SKM-1 treated with dmso at 0.1 percent for 144 hours (cell line): ENCODE data around the gene PPT2.
A peak's percentile ranks its signal among the peaks of the same experiment; 100 is the strongest.

Source experiments
- DNase-seq: peaks from one replicate; lab custom pipeline; 2025; ENCODE audit not compliant: unreplicated experiment; lab: John Stamatoyannopoulos, UW

PPT2 gene, protein sequence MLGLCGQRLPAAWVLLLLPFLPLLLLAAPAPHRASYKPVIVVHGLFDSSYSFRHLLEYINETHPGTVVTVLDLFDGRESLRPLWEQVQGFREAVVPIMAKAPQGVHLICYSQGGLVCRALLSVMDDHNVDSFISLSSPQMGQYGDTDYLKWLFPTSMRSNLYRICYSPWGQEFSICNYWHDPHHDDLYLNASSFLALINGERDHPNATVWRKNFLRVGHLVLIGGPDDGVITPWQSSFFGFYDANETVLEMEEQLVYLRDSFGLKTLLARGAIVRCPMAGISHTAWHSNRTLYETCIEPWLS

DNA sequence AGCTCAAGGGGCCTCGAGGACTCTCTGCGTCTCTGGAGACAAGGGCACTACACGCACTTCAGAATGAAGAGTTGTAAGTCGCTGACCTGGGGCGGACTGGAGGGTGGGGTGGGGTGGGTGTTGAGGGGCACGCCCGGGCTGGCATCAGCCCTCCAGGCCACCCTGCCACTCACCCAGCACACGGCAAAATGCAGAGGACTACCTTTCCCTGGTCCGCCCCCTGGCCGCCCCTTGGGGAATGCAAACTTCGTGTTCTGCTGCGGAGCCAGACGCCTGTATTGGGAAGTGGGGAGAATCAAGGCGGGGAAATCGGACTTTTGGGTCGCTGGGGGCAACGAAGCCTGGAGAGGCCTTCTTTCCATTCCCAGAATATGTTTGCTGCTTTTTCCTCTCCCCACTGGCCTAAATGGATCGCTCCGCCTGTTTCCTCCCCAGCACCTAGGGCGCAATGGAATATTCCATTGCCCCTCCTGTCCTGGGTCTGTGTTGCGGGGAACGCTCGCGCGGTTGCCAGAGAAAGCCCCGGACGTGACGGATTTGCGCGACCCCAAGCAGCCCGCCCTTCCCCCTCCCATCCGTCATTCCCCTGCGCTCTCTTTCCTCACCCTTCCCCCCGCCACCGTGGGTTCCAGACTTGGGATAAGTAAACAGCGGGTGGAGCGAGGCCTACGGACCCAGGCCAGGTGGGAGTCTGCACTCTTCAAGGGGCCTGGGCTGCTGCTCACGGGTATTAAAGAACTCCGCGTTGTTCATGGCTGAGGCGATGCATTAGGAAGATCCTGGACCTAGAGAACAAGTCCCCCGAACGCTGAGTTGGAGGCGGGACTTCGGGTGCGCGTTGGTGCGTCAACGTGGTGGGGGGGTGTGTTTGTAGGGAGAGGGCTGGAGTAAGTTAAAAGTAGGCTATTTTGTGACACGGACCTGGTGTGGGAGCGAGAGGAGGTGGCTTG, at the start of gene PPT2:
TSS of gene PPT2 (plus strand) at position 578 of the 950 bp plus-strand sequence. CDS start 454 bp downstream, outside the sequence.
- peak; percentile 40 for DNase-seq

DNA sequence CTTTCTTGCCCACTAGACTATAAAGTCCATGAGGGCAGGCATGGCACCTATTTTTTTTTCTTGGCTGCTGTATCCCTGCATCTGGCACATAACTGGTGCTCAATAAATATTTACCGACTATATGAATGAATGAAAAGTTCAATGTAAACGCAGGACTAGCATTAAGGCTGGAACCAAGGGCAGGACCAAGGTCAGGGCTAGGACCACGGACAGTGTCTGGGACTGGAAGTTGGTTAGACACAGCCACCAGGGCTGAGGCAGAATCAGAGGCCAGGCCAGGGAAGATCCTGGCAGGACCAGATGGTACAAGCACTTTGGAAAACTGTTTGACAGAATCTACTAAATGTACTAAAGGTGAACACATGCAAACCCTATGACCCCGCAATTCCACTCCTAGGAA, 48.5 kb upstream of the PPT2 start:
- no peak for DNase-seq

DNA sequence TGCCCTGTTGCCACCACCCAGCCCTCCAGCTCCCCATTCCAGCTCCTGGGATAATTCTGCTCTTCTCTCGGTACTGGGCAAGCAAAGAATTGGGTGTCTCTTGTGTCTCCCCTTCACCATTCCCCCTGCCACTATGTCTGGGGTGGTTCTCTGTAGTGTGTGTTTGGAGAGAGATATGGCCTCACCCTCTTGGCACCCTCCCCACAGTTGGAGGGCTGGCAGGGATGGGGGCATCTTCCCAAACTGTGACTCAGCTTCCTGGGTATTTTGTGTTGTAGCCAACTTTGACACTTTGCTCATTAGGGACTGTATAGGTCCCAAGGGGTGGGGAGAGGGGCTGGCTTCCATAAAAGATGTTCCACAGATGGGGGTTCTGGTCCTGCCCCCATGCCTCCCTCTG, 46.5 kb upstream of the PPT2 start:
- no peak for DNase-seq

DNA sequence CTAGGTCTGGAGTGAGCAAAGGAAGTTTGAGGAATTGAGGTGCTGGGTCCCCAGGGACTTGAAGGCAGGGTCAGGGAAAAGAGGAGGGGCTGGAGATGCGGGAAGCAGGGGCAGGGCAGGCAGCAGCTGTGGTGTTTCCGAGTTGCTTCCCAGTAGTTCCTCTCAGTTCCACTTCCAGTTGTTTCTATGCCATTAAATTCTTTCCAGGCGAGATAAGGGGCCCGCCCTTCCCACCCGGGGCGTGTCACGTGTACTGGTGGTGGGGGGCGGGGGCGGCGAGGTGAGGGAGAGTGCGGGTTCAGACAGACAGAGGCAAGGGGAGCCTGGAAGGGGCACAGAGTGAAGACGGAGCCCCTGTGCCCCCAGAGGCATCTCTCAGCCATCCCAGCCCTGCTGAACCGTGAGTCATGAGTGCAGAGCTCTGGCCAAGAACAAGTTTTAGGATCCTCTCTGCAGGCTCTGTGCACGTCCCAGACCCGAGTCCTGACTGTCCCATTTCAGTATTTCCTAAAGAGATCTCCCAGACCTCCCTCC, 45.8 kb upstream of the PPT2 start:
- no peak for DNase-seq

DNA sequence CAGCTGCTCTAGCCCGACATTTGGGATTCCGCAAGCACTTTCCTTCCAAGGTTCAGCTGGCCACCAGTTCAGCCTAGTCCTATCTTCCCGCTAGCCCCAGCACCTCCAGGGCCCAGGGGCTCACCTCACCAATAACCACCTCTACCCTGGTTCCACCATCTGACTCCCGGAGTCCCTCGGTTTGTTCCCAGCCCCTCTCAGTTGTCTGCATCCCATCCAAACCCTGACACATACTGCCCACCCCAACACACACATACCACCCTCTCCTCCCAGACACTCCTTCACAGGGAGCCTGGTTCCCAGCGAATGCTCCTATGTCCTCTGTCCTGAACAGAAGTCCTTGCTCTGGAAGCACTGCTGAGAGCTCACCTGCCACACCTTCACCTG, 45.2 kb upstream of the PPT2 start:
- no peak for DNase-seq

DNA sequence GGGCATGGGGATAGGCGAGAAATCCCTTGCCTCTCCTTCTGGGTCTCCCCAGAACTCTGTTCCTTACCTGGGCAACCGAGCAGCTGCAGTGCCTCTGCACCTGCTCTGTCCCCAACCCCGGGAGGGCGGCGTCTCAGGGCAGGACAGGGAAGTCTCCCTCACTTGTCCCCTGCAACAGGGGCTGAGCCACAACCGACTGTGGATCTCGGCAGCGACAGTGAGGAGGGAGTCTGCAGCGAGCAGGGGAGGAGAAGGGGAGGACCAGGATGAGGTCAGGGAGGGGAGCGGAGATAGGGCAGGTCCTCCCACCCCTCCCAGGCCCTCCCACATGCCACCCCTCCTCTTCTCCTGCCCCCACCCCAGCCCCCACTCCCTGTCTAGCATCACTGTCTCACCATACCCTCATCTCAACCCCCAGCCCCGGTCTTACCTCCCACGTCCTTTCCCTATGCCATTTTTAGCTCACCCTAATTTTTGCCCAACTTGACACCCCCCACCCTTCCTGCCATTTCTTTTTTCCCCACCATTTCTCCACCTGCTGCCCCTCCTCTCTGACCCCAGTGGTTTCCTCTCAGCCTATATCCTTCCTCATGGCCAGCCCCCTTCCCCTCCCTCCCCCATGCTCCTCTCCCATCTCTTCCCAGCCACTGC, 44.7 kb upstream of the PPT2 start, which contains the start of gene TNXB:
TSS of gene TNXB (minus strand) at position 225 of the 651 bp plus-strand sequence. CDS start 11,140 bp downstream, outside the sequence.
- DNase-seq = no peak

DNA sequence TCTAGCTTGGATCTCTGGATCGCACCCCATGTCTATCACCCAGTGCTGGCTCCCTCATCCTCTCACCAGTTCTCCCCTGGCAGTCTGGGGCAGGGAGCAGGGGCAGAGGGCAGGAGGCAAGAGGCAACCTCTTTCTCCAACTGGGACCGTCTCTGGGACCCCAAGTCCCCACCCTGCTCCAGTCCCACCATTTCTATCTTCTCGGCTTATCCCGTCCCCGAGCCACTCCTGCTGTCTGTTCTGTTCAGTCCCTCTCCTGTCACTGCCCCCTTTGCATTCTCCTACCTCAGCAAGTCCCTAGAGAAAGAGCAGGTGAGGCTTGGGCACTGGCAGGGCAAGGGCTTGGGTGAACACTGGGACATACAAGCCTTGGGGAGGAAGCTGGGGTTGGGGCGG, 44.2 kb upstream of the PPT2 start:
- DNase-seq = no peak

DNA sequence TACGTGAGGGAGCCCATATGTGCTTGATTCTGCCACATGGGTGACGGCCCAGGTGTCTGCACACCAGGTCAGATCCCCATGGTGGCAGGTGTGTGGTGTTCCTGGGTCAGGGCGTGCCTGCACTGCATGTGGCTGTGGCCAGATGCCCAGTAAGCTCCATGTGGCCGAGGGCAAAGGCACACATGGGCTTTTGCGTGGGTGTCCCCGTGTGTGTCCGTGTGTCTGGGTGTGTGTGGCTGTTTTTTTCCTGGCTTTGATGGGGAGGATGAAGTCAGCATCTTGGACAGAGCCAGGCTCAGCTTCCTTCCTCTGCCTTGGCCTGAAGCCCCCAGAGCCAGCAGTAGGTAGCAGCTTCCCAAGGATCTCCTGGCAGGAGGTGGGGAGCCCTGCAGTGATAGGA, 43.3 kb upstream of the PPT2 start:
- DNase-seq = no peak

DNA sequence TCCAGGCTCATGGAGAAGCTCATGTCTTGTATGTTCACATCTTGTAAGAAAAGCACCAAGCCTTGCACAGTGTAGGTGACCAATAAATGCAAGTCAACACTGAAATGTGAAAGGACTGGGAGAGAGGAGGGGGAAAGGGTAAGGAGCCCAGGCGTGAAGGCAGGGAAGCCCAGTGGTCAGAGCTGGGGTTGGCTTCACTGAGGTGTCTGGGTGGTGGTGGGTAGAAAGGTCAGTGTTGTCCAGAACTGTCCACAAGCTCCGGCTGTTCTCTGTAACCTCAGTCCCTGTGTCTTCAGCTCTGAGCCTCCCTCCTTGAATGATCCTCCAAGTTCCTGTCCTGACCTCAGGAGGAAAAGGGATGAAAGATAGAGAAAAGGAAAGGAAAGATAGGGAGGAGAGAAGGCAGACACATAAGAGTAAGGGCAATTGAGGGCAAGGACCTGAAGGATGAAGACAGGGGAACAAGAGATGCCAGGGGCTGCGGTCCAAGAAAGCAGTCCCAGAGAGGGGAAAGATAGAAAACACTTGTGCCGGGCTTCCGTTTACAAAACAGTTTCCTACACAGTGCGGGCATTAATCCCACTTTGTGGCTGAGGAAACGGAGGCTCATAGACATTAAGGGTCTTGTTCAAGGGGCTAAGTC, 42.4 kb upstream of the PPT2 start:
- DNase-seq = no peak

DNA sequence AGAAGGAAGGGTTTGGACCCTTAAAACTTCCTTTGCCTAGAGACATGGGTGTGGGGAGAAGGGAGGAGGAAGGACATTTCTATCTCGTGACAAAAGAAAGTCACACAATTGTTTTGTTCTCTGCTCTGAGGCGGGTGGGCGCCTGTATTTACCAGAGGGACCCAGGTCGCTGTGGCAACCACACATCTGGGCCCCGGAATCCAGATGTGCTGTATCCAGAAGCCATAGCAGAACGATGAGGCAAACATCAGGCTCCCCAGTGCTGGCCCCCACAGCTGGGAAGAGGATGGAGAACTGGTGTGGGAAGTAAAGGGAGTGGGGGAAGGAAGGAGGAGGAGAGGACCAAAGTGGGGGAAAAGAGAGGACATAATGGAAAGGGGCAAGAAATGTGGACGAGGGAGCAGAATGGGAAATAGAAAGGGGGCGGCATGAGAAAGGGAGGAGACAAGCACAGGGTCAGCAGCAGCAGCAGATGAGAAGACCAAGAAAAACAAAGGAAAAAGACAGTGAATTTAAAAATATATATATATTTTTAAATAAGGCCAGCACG, 41.4 kb upstream of the PPT2 start:
- no peak for DNase-seq

DNA sequence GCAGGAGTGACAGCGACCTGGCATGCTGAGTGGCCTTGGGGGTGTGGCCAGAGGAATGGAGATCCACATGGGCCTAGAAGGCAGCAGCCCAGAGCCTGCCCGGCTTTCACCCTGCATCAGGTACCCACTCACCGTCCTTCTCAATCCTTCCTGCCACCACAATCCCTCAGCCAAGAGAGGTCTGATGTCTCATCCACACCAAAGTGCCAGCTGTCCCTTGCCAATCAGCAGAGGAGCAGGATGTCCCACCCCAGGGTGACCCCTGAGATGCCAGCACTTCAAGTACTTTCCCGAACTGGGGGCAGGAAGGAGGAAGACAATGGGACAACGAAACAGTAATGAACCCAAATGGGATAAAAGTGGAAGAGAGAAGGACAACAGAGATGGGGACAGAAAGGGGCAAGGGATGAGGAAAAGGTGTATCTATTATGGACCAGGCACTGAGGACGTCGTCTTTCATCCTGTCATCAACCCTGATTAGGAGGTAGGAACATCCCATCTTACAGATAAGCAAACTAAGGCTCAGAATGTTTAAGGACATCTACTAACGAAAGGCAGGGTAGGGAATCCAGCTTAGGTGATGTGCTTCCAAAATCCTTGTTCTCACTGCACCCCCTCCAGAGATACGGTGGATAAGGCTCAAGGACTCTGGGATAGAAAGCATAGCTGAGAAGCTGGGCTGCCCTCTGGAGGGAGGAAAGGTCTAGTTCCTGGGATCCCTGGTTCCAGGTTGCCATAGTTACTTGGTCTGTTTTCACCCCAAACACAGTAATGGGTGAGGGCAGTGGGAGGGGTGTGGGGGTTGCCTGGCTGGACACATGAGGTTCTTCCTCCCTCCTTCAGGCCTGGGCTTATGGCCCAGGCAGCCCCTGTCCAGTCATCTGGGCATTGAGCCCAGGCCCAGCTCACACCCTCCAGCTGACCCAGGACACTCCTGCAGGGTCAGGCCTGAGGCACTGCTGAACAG, 40.3 kb upstream of the PPT2 start:
- no peak for DNase-seq

DNA sequence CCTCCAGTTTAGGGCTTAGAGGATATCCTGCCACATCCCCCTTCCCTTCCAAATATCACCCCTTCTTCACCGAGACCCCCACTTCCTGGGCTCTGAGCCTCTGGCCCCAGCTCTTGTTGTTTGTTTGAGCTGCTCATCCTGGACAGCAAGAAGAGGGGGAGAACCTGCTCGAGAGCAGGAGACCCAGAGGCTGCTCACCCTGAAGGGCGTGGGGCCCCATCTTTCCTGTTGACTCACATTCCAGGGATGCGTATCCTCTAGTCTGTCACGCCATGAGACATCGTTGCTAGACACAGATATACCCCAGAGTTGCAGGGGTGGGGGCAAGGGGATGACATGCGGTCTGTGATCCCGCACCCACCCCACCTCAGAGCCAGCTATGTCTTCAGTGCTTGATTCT, 39.1 kb upstream of the PPT2 start:
- DNase-seq = no peak

DNA sequence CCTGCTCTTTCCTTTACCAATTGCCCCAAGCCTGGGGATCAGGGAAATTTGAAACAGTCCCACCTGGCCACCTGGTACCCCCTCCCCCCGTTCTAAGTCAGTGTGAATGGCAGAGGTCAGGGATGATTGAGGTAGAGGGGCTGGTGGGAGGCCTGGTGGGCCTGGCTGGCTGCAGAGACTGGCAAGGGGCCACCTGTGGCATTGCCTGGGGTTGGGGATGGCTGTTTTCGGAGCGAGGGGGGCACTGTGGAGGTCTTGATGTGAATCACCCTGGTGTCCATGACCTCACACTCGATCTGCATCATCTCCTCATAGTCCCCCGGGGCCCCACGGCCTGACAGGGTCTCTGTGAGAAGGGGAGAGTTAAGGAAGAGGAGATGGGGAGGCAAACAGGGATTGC, 38.3 kb upstream of the PPT2 start:
- DNase-seq = no peak

DNA sequence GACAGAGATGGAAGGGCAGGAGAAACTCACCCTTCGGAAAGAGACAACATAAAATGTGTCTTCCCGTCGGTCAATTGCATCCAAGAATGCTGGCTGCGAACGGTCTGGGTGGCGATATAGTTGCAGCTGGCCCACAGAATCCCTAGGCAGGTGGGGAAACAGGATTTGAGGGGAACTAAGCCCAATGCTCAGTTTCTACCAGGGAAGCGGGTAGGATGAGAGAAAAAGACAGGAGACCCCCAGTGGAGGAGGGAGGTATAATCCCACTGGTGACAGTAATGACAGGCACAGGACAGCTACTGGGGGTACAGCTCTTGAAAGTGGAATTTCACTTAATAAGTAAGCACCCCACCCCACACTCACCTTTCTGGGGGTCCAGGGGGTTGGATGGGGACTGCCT, 37.3 kb upstream of the PPT2 start:
- DNase-seq = no peak

DNA sequence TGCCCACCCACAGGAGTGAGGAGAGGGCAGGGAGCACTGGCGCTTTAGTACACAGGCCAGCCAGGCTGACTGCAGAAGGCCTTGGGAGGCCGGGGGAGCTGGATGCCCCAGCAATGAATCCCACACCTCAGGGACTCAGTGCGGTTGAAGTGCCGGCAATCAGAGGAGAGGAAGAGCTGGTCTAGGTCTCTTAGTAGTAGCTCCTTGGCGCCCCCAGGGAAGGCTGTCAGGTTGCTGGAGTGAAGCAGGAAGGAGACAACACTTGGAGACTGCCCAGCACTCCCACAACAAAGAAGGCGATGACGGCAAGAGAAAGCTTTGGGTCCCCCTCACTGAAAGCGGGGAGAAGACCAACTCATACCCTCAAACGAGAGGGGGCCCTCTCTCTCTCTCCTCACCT, 36.5 kb upstream of the PPT2 start:
- no peak for DNase-seq

DNA sequence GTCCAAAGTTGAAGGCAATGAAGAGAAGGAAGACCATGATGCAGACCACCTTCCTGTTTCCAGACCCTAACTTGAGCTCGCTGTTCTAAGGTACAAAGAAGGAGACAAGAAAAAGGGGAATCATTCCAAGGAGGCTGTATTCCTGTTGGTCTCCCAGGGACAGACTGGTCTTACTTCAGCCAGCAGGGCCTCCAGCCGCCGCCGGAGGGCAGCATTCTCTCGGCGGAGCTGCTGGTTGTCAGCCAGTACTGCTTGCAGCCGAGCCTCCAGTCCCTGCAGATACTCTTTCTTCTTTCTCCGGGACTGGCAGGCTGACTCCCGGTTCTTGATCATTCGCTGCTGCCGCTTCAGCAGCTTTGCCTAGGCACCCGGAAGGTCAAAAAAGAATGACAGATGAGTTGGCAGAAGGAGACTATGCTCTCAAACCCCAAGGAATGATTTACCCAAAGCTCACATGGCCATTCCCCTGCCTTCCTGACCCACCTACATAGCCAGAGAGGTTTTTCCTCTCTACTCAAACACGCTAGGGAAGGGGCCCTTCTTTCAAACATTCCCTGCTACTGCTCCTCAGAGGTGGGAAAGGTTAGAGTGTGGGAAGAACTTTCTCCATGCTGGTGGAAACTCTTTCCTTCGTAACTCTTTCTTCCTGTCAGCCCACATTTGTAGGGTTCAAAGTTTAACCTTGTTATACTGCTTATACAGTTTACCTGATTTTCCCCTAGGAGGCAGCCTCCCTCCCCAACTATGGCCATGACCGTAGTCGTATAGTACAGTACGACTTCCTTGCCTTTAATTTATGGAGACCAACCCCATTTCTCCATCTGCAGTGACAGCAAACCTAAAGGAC, 34.9 kb upstream of the PPT2 start:
- DNase-seq = peak; percentile 70

DNA sequence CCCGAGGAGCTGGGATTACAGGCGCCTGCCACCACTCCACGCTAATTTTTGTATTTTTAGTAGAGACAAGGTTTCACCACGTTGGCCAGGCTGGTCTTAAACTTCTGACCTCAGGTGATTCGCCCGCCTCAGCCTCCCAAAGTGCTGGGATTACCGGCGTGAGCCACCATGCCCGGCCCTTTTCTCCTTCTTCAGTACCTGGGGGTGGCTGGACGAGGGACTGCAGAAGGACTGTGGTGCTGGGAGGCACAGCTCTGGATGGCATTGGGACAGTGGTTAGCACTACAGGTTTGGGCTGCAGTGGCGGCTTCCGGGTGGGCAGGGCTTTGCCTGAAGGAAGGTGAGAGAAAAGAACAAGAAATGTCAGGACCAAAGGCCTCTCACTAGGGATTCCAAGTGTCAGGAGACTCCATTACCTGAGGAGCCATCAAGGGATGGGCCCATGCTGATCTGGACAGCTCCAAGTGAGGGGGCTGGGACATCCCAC, 33.3 kb upstream of the PPT2 start:
- no peak for DNase-seq

DNA sequence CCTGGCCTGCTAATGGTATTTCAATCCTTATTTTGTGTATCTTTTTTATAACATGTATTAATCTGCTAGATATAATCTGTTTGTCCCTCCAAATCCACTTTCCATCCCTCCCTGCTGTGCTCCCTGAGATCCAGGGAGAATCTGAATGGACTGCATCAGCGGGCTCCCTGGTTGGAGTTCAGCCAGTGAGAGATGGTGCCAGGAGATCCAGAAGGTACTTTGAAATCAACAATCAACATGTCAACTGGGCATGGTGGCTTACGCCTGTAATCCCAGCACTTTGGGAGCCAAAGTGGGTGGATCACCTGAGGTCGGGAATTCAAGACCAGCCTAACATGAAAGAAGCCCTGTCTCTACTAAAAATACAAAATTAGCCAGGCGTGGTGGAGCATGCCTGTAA, 30.3 kb upstream of the PPT2 start:
- DNase-seq = no peak
